PC-3 (cell line): Measurements from ENCODE around the gene UGGT2. TPM values are rescaled to one million over a fixed set of nuclear protein-coding genes. Genes with fewer than 3 reads are reported as not detected.

Experiments used
- ATAC-seq: fragments of 200-7000 bp; cut with Tn5 transposase; 2 replicates; pipeline ENCODE4 v1.9.1; 2020; ENCODE audit warnings: mild to moderate bottlenecking, moderate library complexity
- BruUV-seq: library from RNA; stranded (reverse); fragments of 400-500 nt; replicated peaks from 2 replicates; lab custom pipeline; 2021; lab: Mats Ljungman, UMichigan
- CTCF ChIA-PET: fragments of 300-600 bp; sonication (Branson Sonifier 250); formaldehyde crosslinking; loops from one replicate; lab custom pipeline; 2022; ENCODE audit warnings: antibody characterized with exemption; lab: Charles Lee
- POLR2A ChIA-PET: fragments of 300-600 bp; sonication (Branson Sonifier 250); formaldehyde crosslinking; loops from one replicate; lab custom pipeline; 2022; ENCODE audit warnings: antibody characterized with exemption; ENCODE audit not compliant: unreplicated experiment; lab: Charles Lee
- DNase-seq: peaks from one replicate; pipeline ENCODE4 v3.0.0-alpha.2; 2015
- H2AFZ ChIP-seq: fragments of 300-600 bp; sonication (generic); 2 replicates; pipeline ENCODE4 v1.6.0; 2016; ENCODE audit warnings: antibody characterized with exemption, low read length
- H3F3A ChIP-seq: fragments of 300-600 bp; sonication (generic); one replicate; pipeline ENCODE4 v1.6.0; 2017; ENCODE audit warnings: antibody characterized with exemption, low read length, control low read depth, mild to moderate bottlenecking; ENCODE audit not compliant: unreplicated experiment
- H3K27ac ChIP-seq: fragments of 300-600 bp; sonication (generic); 2 replicates; pipeline ENCODE4 v1.5.1; 2016; ENCODE audit warnings: mild to moderate bottlenecking, low read length
- H3K27me3 ChIP-seq: fragments of 300-600 bp; sonication (generic); 2 replicates; pipeline ENCODE4 v1.6.1; 2016; ENCODE audit warnings: low read length, mixed read lengths
- H3K36me3 ChIP-seq: fragments of 300-600 bp; sonication (generic); 2 replicates; pipeline ENCODE4 v1.6.1; 2016; ENCODE audit warnings: low read depth, mixed run types, low read length, mixed read lengths
- H3K4me1 ChIP-seq: fragments of 300-600 bp; sonication (generic); 2 replicates; pipeline ENCODE4 v1.5.1; 2016; ENCODE audit warnings: low read length; ENCODE audit not compliant: insufficient read depth
- H3K4me2 ChIP-seq: fragments of 300-600 bp; sonication (generic); 2 replicates; pipeline ENCODE4 v1.6.0; 2016; ENCODE audit warnings: low read length
- H3K4me3 ChIP-seq: fragments of 300-600 bp; sonication (generic); 2 replicates; pipeline ENCODE4 v1.5.1; 2016; ENCODE audit warnings: mild to moderate bottlenecking, low read length, mixed read lengths
- H3K79me2 ChIP-seq: fragments of 300-600 bp; sonication (generic); 2 replicates; pipeline ENCODE4 v1.6.1; 2017; ENCODE audit warnings: low read length, mixed read lengths
- H3K9ac ChIP-seq: fragments of 300-600 bp; sonication (generic); 2 replicates; pipeline ENCODE4 v1.6.0; 2016; ENCODE audit warnings: mild to moderate bottlenecking, low read length
- H3K9me2 ChIP-seq: fragments of 300-600 bp; sonication (generic); replicated peaks from 2 replicates; pipeline ENCODE4 v1.6.1; 2016; ENCODE audit warnings: mixed run types, low read length, mixed read lengths
- H3K9me3 ChIP-seq: fragments of 300-600 bp; sonication (generic); 2 replicates; pipeline ENCODE4 v1.6.1; 2016; ENCODE audit warnings: low read length, mixed read lengths
- H4K20me1 ChIP-seq: fragments of 300-600 bp; sonication (generic); 2 replicates; pipeline ENCODE4 v1.6.1; 2016; ENCODE audit warnings: low read length, mixed read lengths
- EZH2 ChIP-seq: fragments of 300-600 bp; sonication (generic); IDR thresholded peaks from one replicate; pipeline ENCODE4 v1.6.1; 2017; ENCODE audit warnings: antibody characterized with exemption, mild to moderate bottlenecking, low read length; ENCODE audit not compliant: unreplicated experiment
- EZH2phosphoT487 ChIP-seq: fragments of 300-600 bp; sonication (generic); IDR thresholded peaks from 2 replicates; pipeline ENCODE4 v1.6.1; 2018; ENCODE audit warnings: mild to moderate bottlenecking, antibody characterized with exemption, low read length, borderline replicate concordance
- intact Hi-C: fragments of 100-400 bp; cut with micrococcal nuclease; formaldehyde crosslinking; loops from 2 replicates; pipeline ENCODE4 v1.9.0; 2023
- total RNA-seq: library from RNA; depleted of rRNA; stranded (reverse); fragments of >200 nt; gene quantifications from 2 replicates; pipeline ENCODE4 v1.2.3, GENCODE V29; 2014
- TF ChIP-seq, protein P1 (sequence below): fragments of 300-600 bp; sonication (generic); conservative IDR thresholded peaks from 2 replicates; pipeline ENCODE4 v1.5.1; 2017; ENCODE audit warnings: antibody characterized with exemption, low read depth, mild to moderate bottlenecking, low read length

Gene UGGT2
- total RNA-seq, 1 experiment from 2014 or later: 24.3 TPM

DNA sequence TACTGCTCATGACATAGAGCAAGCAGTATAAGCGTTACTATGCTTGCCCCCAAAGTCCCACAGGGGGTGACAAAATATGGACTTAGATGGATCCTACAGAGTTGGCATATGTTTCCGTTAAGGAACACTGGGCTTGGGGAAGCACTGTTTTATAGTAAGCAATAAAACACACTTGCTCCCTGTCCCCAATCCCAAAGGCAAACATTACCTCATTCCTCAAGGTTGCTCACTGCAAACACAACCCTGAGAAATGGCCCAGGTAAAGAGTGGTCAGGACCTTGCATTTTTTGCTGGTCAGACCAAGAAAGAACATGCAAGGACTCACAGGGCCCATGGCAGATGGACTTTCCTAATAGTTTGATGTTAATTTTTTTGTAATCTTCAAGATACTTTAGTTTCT is 32.3 kb downstream of the UGGT2 start:
- BruUV-seq: no TSS peak
- Histone ChIP-seq H3K9ac (no peak overlapping the region), H3K9me2 (no peaks in the 10 kb centered on the region), H3K4me1 (peaks cover 25% of the 10 kb centered on the region), H2AFZ (no peak overlapping the region), H3K79me2 (no peaks in the 10 kb centered on the region), H3K27me3 (no peaks in the 10 kb centered on the region), H3K4me2 (peak overlapping the region; percentile 48; the same call in 1 of the 2 replicates), H3K9me3 (no peaks in the 10 kb centered on the region), H3F3A (no peaks in the 10 kb centered on the region), H3K4me3 (no peak overlapping the region), H4K20me1 (0 out of 2 replicates have a peak, but pooled peaks cover 6% of the 10 kb centered on the region), H3K36me3 (no peaks in the 10 kb centered on the region; the same call in 1 of the 2 replicates), H3K27ac (peak overlapping the region; percentile 25; the same call in 1 of the 2 replicates)
- no peak for TF ChIP-seq EZH2phosphoT487
- POLR2A ChIA-PET: no interaction called here
- CTCF ChIA-PET: interaction anchor here (1.5 kb wide), 1 partner anchor 208 kb away, joined by 14 read pairs; no protein-coding TSS in a partner anchor
- intact Hi-C loops: loop anchor here (1.0 to 5.0 kb wide), 8 partner anchors 32 to 1006 kb away; partner anchors contain the start of gene UGGT2
- peak; percentile 65 for DNase-seq
- ATAC-seq: peak; percentile 89

DNA sequence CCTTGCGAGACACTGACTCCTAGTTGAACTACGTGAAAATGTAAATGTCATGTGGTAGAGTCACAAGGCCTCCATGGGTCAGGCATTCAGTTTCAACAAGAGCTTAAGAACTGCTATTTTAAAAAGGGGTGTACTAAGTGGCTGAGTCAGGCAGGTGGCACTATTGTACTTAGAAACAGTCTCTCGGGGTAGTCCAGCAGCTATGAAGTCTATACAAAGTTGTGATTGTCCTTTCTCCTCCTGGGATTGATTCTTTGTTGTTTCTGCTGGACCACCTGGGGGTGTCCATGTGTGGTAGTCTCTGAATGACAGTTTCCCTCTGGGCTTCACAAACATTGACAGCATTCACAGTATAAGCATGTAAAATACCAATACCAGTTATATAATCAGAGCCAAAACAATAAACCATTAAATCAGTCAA is 33.0 kb downstream of the UGGT2 start:
- Histone ChIP-seq H2AFZ (no peak overlapping the region), H3K27ac (peak overlapping the region; percentile 25; the same call in 1 of the 2 replicates), H3K79me2 (no peaks in the 10 kb centered on the region), H3K4me2 (peak overlapping the region; percentile 48; the same call in 1 of the 2 replicates), H3K27me3 (no peaks in the 10 kb centered on the region), H3K9me3 (no peaks in the 10 kb centered on the region), H4K20me1 (0 out of 2 replicates have a peak, but pooled peaks cover 6% of the 10 kb centered on the region), H3K9me2 (no peaks in the 10 kb centered on the region), H3K4me1 (peaks cover 17% of the 10 kb centered on the region), H3F3A (no peaks in the 10 kb centered on the region), H3K4me3 (no peak overlapping the region), H3K36me3 (no peaks in the 10 kb centered on the region; the same call in 1 of the 2 replicates), H3K9ac (no peak overlapping the region)
- ATAC-seq (peak; percentile 85), DNase-seq (peak; percentile 69)
- intact Hi-C loops: loop anchor here (1.0 to 5.0 kb wide), 7 partner anchors 33 to 1007 kb away; partner anchors contain the start of gene UGGT2
- ChIA-PET CTCF (interaction anchor here (0.6 to 1.5 kb wide), 9 partner anchors 30 to 946 kb away, joined by 3 to 18 read pairs (median 3); partner anchors contain the start of gene UGGT2), POLR2A (interaction anchor here (0.5 kb wide), 1 partner anchor 234 kb away, joined by 3 read pairs; no protein-coding TSS in a partner anchor)
- no TSS peak for BruUV-seq
- TF ChIP-seq EZH2: no peak
- TF ChIP-seq, protein P1, sequence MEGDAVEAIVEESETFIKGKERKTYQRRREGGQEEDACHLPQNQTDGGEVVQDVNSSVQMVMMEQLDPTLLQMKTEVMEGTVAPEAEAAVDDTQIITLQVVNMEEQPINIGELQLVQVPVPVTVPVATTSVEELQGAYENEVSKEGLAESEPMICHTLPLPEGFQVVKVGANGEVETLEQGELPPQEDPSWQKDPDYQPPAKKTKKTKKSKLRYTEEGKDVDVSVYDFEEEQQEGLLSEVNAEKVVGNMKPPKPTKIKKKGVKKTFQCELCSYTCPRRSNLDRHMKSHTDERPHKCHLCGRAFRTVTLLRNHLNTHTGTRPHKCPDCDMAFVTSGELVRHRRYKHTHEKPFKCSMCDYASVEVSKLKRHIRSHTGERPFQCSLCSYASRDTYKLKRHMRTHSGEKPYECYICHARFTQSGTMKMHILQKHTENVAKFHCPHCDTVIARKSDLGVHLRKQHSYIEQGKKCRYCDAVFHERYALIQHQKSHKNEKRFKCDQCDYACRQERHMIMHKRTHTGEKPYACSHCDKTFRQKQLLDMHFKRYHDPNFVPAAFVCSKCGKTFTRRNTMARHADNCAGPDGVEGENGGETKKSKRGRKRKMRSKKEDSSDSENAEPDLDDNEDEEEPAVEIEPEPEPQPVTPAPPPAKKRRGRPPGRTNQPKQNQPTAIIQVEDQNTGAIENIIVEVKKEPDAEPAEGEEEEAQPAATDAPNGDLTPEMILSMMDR: peak; percentile 80

GRCh38 chr13:96018135-96018534 is 35.1 kb downstream of the UGGT2 start:
- no peak overlapping the region for H3K4me2 ChIP-seq
- no peak overlapping the region for H2AFZ ChIP-seq
- BruUV-seq: no TSS peak
- no peak overlapping the region for H3K27ac ChIP-seq
- H3K27me3 ChIP-seq: no peaks in the 10 kb centered on the region
- H3F3A ChIP-seq: no peaks in the 10 kb centered on the region
- DNase-seq (no peak), ATAC-seq (no peak)
- no peaks in the 10 kb centered on the region for H3K9me3 ChIP-seq
- ChIA-PET POLR2A (no interaction called here), CTCF (no interaction called here)
- H3K4me3 ChIP-seq: no peak overlapping the region
- H3K9ac ChIP-seq: no peak overlapping the region
- no peaks in the 10 kb centered on the region; the same call in 1 of the 2 replicates for H3K36me3 ChIP-seq
- H3K4me1 ChIP-seq: peaks cover 13% of the 10 kb centered on the region
- no peaks in the 10 kb centered on the region for H3K9me2 ChIP-seq
- 0 out of 2 replicates have a peak, but pooled peaks cover 6% of the 10 kb centered on the region for H4K20me1 ChIP-seq
- intact Hi-C loops: no loop called here
- H3K79me2 ChIP-seq: no peaks in the 10 kb centered on the region
- TF ChIP-seq, protein P1: no peak
- TF ChIP-seq EZH2phosphoT487: no peak
